K562 (cell line): ENCODE measurements around the gene SOCS6. TPM values are rescaled to one million over a fixed set of nuclear protein-coding genes. Genes with fewer than 3 reads are reported as not detected.

ENCODE experiments used
- ATAC-seq: fragments of 200-7000 bp; cut with Tn5 transposase; 3 replicates; pipeline ENCODE4 v1.9.1; 2020; ENCODE audit warnings: moderate library complexity
- BruUV-seq: library from RNA; stranded (reverse); fragments of 400-500 nt; replicated peaks from 2 replicates; lab custom pipeline; 2021; lab: Mats Ljungman, UMichigan
- CTCF ChIA-PET: fragments of 300-600 bp; formaldehyde crosslinking; extraction: SDS; loops from one replicate; lab custom pipeline; 2021; ENCODE audit warnings: low intra/inter-chr PET ratio; lab: Yijun Ruan, JAX
- POLR2A ChIA-PET: fragments of 300-600, 350-650 bp; sonication (Branson Sonifier 250); formaldehyde crosslinking; extraction: SDS; loops from one replicate; lab custom pipeline; 2021; ENCODE audit warnings: antibody characterized with exemption, inconsistent platforms; lab: Yijun Ruan, JAX
- DNase-seq, 4 experiments: peaks; one replicate each; pipeline versions ENCODE4 v3.0.0 to v3.0.0-alpha.2; 2011 to 2018; ENCODE audit warnings: low spot score in 3 of 4, mixed read lengths in 3 of 4; ENCODE audit errors: extremely low read depth in 1 of 4
- FAIRE-seq: peaks from 2 replicates; lab custom pipeline; 2011; peaks lifted over from hg19 to GRCh38; lab: Jason Lieb, UNC
- H2AFZ ChIP-seq: 2 replicates; pipeline ENCODE4 v1.6.0; 2011; ENCODE audit warnings: low read depth, low read length, control low read depth, inconsistent platforms
- H3K27ac ChIP-seq: fragments of 200-600 bp; 3 replicates; pipeline ENCODE4 v1.8.0; 2011; ENCODE audit warnings: low read depth, mild to moderate bottlenecking, control low read depth, inconsistent platforms, low read length, moderate library complexity, mixed read lengths; ENCODE audit errors: extremely low read depth
- H3K27me3 ChIP-seq, 2 experiments: fragments of 300-600 bp in 1 of 2; 2 replicates in 1 of 2; 3 replicates in 1 of 2; pipeline versions ENCODE4 v1.6.0 to v1.8.0; 2011; ENCODE audit warnings: inconsistent platforms in 2 of 2, low read length in 2 of 2, mild to moderate bottlenecking in 1 of 2, mixed read lengths in 1 of 2, moderate library complexity in 1 of 2; ENCODE audit not compliant: control insufficient read depth in 2 of 2, insufficient read depth in 2 of 2
- H3K36me3 ChIP-seq: fragments of 300-600 bp; 3 replicates; pipeline ENCODE4 v1.8.0; 2011; ENCODE audit warnings: mild to moderate bottlenecking, low read length, inconsistent platforms; ENCODE audit not compliant: control insufficient read depth, insufficient read depth
- H3K4me1 ChIP-seq, 2 experiments: fragments of 200-600 bp in 1 of 2; replicated peaks in 1 of 2; 2 replicates in 1 of 2; 3 replicates in 1 of 2; pipeline versions ENCODE4 v1.5.1 to v1.8.0; 2011; ENCODE audit warnings: inconsistent platforms in 2 of 2, low read length in 2 of 2, mild to moderate bottlenecking in 1 of 2, mixed read lengths in 1 of 2, moderate library complexity in 1 of 2; ENCODE audit not compliant: control insufficient read depth in 2 of 2, insufficient read depth in 2 of 2
- H3K4me2 ChIP-seq: 2 replicates; pipeline ENCODE4 v1.6.1; 2011; ENCODE audit warnings: low read length, control low read depth, inconsistent platforms, mixed read lengths; ENCODE audit not compliant: insufficient read depth
- H3K4me3 ChIP-seq: fragments of 200-600 bp; sonication (generic), shearing (Covaris generic); 2 replicates; pipeline ENCODE4 v1.5.1; 2016; ENCODE audit warnings: control low read depth, inconsistent platforms
- H3K79me2 ChIP-seq: fragments of 200-600 bp; 3 replicates; pipeline ENCODE4 v1.8.0; 2011; ENCODE audit warnings: low read length, inconsistent platforms; ENCODE audit not compliant: control insufficient read depth, insufficient read depth
- H3K9ac ChIP-seq, 2 experiments: 2 replicates each; pipeline versions ENCODE4 v1.6.0 to v1.6.1; 2011; ENCODE audit warnings: low read depth in 2 of 2, low read length in 2 of 2, control low read depth in 1 of 2, inconsistent platforms in 1 of 2, mild to moderate bottlenecking in 1 of 2, mixed read lengths in 1 of 2; ENCODE audit not compliant: insufficient read depth in 1 of 2
- H3K9me1 ChIP-seq: one replicate; pipeline ENCODE4 v1.6.0; 2011; ENCODE audit warnings: inconsistent platforms, mild to moderate bottlenecking, low read length, moderate library complexity; ENCODE audit not compliant: control insufficient read depth, insufficient read depth
- H3K9me3 ChIP-seq: replicated peaks from 2 replicates; pipeline ENCODE4 v1.5.1; 2011; ENCODE audit warnings: low read depth, low read length, inconsistent platforms; ENCODE audit not compliant: control insufficient read depth, insufficient read depth
- H4K20me1 ChIP-seq: replicated peaks from 2 replicates; pipeline ENCODE4 v1.6.1; 2011; ENCODE audit warnings: low read length, inconsistent platforms, mixed read lengths; ENCODE audit not compliant: control insufficient read depth, insufficient read depth
- ATF6 ChIP-seq: sonication (generic); formaldehyde crosslinking; IDR thresholded peaks from 2 replicates; pipeline ENCODE4 v1.4.0; 2020; ENCODE audit warnings: mild to moderate bottlenecking, missing genetic modification reagents
- CBX8 ChIP-seq: fragments of 200-600 bp; sonication (generic); IDR thresholded peaks from 2 replicates; pipeline ENCODE4 v1.6.1; 2012; ENCODE audit warnings: borderline replicate concordance, mixed run types, low read depth, mild to moderate bottlenecking, moderate library complexity, mixed read lengths, low read length, control low read depth, inconsistent platforms; ENCODE audit not compliant: poor library complexity, severe bottlenecking; ENCODE audit errors: extremely low read depth
- CHCHD3 ChIP-seq: fragments of 250-450 bp; sonication (Bioruptor Pico); IDR thresholded peaks from 2 replicates; pipeline ENCODE4 v2.1.2; 2022; ENCODE audit warnings: mild to moderate bottlenecking
- E4F1 ChIP-seq: fragments of 250-450 bp; sonication (Bioruptor Pico); IDR thresholded peaks from 2 replicates; pipeline ENCODE4 v1.5.0; 2021; ENCODE audit warnings: mild to moderate bottlenecking, borderline replicate concordance
- FOXJ3 ChIP-seq: sonication (generic); formaldehyde crosslinking; IDR thresholded peaks from 2 replicates; pipeline ENCODE4 v1.4.0; 2020; ENCODE audit warnings: mild to moderate bottlenecking, missing genetic modification reagents
- MCM5 ChIP-seq: fragments of 450-650 bp; IDR thresholded peaks from 2 replicates; pipeline ENCODE4 v1.6.1; 2016; ENCODE audit warnings: low read depth
- MXI1 ChIP-seq: IDR thresholded peaks from 2 replicates; pipeline ENCODE4 v1.6.1; 2011; ENCODE audit warnings: low read depth, mild to moderate bottlenecking, improper control_type of control experiment, low read length
- SMAD4 ChIP-seq: fragments of 250-450 bp; sonication (Bioruptor Pico); conservative IDR thresholded peaks from 2 replicates; pipeline ENCODE4 v1.8.0; 2021; ENCODE audit warnings: inconsistent platforms, mild to moderate bottlenecking, moderate library complexity
- SMARCE1 ChIP-seq: fragments of 450-650 bp; IDR thresholded peaks from 2 replicates; pipeline ENCODE4 v1.7.1; 2016; ENCODE audit warnings: mild to moderate bottlenecking
- SRSF1 ChIP-seq: fragments of 200-400 bp; formaldehyde crosslinking; IDR thresholded peaks from 2 replicates; pipeline ENCODE4 v1.6.1; 2017; ENCODE audit warnings: mild to moderate bottlenecking, low read depth, low read length, moderate library complexity
- STAT5A ChIP-seq: IDR thresholded peaks from 2 replicates; pipeline ENCODE4 v1.6.1; 2012; ENCODE audit warnings: low read length, inconsistent platforms, borderline replicate concordance
- TEAD4 ChIP-seq, 2 experiments: sonication (generic) in 1 of 2; formaldehyde crosslinking in 1 of 2; IDR thresholded peaks; 2 replicates each; pipeline versions ENCODE4 v1.6.1 to v1.8.0; 2012 to 2022; ENCODE audit warnings: borderline replicate concordance in 1 of 2, inconsistent platforms in 1 of 2, low read length in 1 of 2, mild to moderate bottlenecking in 1 of 2, missing genetic modification reagents in 1 of 2
- ZNF41 ChIP-seq: fragments of 250-450 bp; sonication (Bioruptor Pico); conservative IDR thresholded peaks from 2 replicates; pipeline ENCODE4 v1.4.0; 2020; ENCODE audit warnings: mild to moderate bottlenecking
- ZNF592 ChIP-seq: fragments of 450-650 bp; IDR thresholded peaks from 2 replicates; pipeline ENCODE4 v1.6.1; 2017; ENCODE audit warnings: antibody characterized with exemption, mild to moderate bottlenecking
- WGBS: fragments of 100-300 bp; shearing (Covaris generic); methylation state at CpG from one replicate; pipeline ENCODE4 v1.1.6; 2016; ENCODE audit warnings: low coverage, mixed read lengths; ENCODE audit not compliant: insufficient coverage; ENCODE audit errors: missing lambda C conversion rate; 5-methylcytosine and 5-hydroxymethylcytosine counted together
- in situ Hi-C: fragments of 300-500 bp; cut with MboI; formaldehyde crosslinking; loops from 4 replicates; pipeline ENCODE4 v1.15.0; 2018; ENCODE audit warnings: inconsistent platforms, mixed read lengths
- intact Hi-C: fragments of 100-400 bp; cut with micrococcal nuclease; formaldehyde crosslinking; loops from 2 replicates; pipeline ENCODE4 v1.14.2; 2022
- polyA plus RNA-seq, 8 experiments: library from polyadenylated mRNA; depleted of rRNA in 4 of 8; stranded (reverse) in 5 of 8; unstranded in 3 of 8; fragments of >200 nt; fragmentation: Nextera tagmentation in 2 of 8; fragmentation: Illumina TruSeq in 1 of 8; extraction: Ambion mirVana in 2 of 8; extraction: Trizol in 1 of 8; gene quantifications; 2 replicates each; pipeline versions ENCODE4 v1.2.1 to v1.2.3, GENCODE V29; 2011 to 2014; ENCODE audit warnings: inconsistent platforms in 1 of 8, missing spikeins in 1 of 8
- total RNA-seq, 7 experiments: library from RNA; depleted of rRNA in 6 of 7; stranded (reverse); fragments of >200 nt in 6 of 7; fragmentation: Illumina TruSeq in 2 of 7; extraction: Trizol in 2 of 7; gene quantifications; 2 replicates each; pipeline versions ENCODE4 v1.2.1 to v1.2.3, GENCODE V29; 2011 to 2021; ENCODE audit warnings: low replicate concordance in 1 of 7

The SOCS6 gene
- total and polyA plus RNA-seq, 9 of the 15 experiments (the other 6 are each of a cell fraction or from before 2014, with no cell fraction given): 2.5 to 7.1 (median 5.6) TPM

DNA sequence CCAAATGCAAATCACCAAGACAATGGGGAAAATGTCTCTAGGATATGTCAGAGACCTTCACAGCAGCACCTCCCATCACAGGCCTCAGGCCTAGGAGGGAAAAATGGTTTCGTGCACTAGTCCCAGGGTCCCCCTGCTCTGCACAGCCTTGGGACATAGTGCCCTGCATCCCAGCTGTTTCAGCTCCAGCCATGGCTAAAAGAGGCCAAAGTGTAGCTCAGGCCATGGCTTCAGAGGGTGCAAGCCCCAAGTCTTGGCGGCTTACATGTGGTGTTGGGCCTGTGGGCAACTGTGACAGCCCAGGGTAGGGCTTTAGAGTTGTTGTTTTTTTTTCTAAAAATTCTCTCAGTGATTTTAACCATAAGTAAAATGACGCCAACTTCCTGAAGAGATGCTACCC, 25.5 kb upstream of the SOCS6 start:
- ChIA-PET CTCF (no interaction called here), POLR2A (no interaction called here)
- Histone ChIP-seq H3K36me3 (no peaks in the 10 kb centered on the region), H3K4me3 (no peak overlapping the region), H4K20me1 (no peaks in the 10 kb centered on the region), H3K4me2 (no peak overlapping the region), H2AFZ (no peak overlapping the region), H3K27ac (no peak overlapping the region), H3K9me3 (no peaks in the 10 kb centered on the region), H3K79me2 (no peaks in the 10 kb centered on the region), H3K27me3 (no peaks in the 10 kb centered on the region; a peak in 1 of 5 replicates), H3K9ac (no peak overlapping the region), H3K4me1 (no peaks in the 10 kb centered on the region; a peak in 1 of 5 replicates), H3K9me1 (no peaks in the 10 kb centered on the region)
- DNase-seq (no peak), FAIRE-seq (no peak), ATAC-seq (no peak)
- in situ Hi-C loops: no loop called here
- BruUV-seq: no TSS peak
- TF ChIP-seq STAT5A (no peak), MCM5 (no peak), ATF6 (no peak), CBX8 (no peak), SMARCE1 (no peak), SMAD4 (CRISPR knock-in tag) (no peak), E4F1 (CRISPR knock-in tag) (no peak), TEAD4 (IDR thresholded peaks at IDR 0.05; ENCODE audit: low read length) (no peak), TEAD4 (CRISPR knock-in tag; IDR thresholded peaks at IDR 0.05; ENCODE audit: borderline replicate concordance) (no peak), SRSF1 (no peak), ZNF41 (CRISPR knock-in tag) (no peak), FOXJ3 (CRISPR knock-in tag) (no peak), ZNF592 (no peak), CHCHD3 (CRISPR knock-in tag) (no peak), MXI1 (no peak)
- intact Hi-C loops: no loop called here
- WGBS: 15% methylated on average over 3 of the region's 3 CpGs
